GM21723 (cell line): ENCODE results near the gene TFG.
"Not testable (repeated sequence)": the region's sequence is repeated elsewhere in the genome, so short reads cannot be mapped to it uniquely, and the experiment has no call there.

ENCODE experiments used
- ATAC-seq: cut with Tn5 transposase; IDR thresholded peaks from one replicate; pipeline ENCODE4 v1.9.1; 2021; ENCODE audit warnings: mild to moderate bottlenecking, moderate library complexity; ENCODE audit not compliant: unreplicated experiment

Gene TFG

DNA sequence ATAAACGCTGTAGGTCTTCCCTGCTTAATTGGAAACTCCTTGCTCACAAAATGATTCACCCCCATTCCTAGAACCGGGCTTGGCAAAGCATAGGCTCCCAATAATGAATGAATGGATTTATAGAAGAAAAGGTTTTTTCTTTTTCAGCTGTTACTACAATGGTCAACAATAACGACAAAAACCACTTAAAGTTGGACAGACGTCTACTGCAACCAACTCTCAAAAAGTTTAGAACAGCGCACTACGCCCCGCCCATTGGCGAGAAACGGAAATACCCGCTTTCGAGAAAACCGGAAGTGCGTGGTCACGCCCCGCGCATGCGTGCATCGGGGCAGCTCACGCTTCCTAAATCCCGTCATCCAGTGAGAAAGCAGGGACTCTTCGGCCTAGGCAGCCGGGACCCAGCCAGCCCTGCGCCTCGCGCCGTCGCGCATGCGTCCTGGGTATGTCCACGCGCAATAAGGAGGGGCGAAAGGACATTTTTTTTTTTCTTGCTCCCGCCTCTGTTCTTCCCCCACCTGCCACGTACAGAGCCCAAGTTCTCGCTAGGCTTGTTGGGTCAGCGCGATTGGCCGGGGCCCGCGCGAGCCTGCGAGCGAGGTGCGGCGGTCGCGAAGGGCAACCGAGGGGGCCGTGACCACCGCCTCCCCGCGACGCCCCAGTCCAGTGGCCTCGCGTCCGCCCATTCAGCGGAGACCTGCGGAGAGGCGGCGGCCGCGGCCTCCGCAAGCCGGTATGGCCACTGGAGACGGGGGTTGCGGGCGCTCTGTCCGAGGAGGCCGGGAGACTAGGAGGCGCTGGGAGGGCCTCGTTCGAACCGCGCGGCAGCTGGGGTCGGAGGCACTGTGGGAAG is at the start of gene TFG:
TSS of gene TFG (plus strand) at position 506 of the 853 bp plus-strand sequence. CDS start 4,192 bp downstream, outside the sequence.
- peak; percentile 95 for ATAC-seq

- not testable (repeated sequence) for ATAC-seq
These were observed 48.0 kb upstream of the TFG start for GRCh38 chr3:100661294-100661693.

DNA sequence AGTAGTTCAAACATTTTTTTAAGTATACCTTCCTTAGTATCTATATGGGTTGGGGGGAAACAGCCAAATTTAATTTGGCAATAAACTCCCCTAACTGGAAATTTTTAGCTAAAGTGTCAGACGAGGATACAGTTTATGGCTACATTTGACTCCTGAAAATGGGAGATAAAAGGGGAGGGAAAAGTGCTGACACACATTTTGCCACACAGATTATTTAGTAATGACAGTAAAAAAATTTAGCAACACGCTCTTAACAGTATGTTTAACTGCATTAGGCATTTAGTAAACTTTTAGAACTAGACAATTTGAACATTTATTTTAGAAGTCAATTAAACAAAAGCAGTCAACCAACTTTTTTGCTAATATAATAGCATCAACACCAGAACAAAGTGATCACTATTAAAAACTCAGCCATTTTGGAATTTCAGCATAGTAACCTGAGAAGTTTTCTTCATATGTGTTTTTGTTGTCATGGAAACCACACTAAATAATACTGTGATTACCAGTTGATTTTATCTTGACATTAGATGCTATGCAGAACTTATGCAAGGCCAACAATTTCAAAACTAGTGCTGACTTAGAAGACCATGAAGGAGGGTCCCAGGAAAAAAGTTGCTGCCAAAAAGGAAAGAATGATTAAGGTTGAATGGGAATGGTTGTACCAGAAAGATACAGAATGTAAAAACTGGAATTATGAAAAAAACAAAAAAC is 47.0 kb upstream of the TFG start:
- ATAC-seq = no peak

- no peak for ATAC-seq
These were observed 44.1 kb upstream of the TFG start for GRCh38 chr3:100665230-100665629.

GRCh38 chr3:100666699-100667098 is 42.6 kb upstream of the TFG start:
- ATAC-seq = not testable (repeated sequence)

GRCh38 chr3:100667316-100667715 is 42.0 kb upstream of the TFG start:
- not testable (repeated sequence) for ATAC-seq

DNA sequence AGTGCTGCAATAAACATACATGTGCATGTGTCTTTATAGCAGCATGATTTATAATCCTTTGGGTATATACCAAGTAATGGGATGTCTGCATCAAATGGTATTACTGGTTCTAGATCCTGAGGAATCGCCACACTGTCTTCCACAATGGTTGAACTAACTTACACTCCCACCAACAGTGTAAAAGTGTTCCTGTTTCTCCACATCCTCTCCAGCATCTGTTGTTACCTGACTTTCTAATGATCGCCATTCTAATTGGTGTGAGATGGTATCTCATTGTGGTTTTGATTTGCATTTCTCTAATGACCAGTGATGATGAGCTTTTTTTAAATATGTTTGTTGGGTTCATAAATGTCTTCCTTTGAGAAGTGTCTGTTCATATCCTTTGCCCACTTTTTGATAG is 38.3 kb upstream of the TFG start:
- ATAC-seq = not testable (repeated sequence)

DNA sequence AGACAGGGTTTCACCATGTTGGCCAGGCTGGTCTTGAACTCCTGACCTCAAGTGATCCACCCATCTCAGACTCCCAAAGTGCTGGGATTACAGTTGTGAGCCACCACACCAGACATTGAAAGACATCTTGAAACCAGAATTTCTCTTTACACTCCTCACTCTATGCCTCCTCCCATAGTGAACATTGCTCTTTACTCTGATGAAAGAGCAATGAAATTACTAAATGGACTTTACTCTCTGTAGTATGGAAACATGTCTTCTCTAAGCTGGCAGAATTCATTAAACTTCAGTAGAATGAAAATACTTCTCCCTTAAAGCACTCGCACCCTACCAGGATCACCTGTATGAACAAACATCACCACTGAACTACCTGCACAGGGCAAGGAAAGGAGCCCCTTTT is 27.8 kb upstream of the TFG start:
- no peak for ATAC-seq

DNA sequence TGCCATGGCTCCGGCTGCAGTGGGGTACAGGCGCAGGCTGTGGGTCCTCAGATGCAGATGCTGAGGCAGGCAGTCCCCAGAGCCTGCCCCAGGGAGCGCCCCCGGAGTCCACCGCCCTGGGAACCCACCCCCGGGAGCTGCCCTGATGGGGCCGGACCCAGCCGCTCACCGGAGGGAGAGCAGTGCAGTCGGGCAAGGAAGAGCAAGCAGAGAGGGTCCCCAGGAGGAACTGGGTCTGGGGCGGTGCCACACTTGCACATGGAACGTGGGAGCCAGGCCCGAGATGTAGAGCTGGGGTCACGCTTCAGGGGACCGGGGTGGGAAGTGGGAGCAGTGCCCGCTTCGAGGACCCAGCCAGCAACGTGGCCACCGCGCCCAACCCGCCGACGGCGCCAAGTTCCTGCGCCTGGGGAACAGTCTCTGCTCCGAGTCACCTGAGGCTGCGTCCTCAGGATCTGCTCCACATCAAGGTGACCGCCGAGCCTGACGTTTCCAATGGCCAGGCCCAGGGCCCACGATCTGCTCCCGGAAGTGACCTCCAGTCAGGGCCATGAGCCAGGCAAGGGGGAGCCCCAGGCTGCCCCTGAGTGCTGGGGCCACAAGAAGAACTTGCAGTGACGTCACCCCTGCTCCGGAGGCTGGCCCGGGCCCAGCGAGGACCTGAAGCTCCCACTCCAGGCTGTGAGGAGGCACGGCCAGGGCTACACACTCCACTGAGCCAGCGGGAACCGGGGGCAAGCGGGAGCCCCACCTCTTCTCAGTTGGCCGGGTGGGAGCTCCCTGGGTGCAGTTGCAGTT is 27.0 kb upstream of the TFG start:
- ATAC-seq = no peak

DNA sequence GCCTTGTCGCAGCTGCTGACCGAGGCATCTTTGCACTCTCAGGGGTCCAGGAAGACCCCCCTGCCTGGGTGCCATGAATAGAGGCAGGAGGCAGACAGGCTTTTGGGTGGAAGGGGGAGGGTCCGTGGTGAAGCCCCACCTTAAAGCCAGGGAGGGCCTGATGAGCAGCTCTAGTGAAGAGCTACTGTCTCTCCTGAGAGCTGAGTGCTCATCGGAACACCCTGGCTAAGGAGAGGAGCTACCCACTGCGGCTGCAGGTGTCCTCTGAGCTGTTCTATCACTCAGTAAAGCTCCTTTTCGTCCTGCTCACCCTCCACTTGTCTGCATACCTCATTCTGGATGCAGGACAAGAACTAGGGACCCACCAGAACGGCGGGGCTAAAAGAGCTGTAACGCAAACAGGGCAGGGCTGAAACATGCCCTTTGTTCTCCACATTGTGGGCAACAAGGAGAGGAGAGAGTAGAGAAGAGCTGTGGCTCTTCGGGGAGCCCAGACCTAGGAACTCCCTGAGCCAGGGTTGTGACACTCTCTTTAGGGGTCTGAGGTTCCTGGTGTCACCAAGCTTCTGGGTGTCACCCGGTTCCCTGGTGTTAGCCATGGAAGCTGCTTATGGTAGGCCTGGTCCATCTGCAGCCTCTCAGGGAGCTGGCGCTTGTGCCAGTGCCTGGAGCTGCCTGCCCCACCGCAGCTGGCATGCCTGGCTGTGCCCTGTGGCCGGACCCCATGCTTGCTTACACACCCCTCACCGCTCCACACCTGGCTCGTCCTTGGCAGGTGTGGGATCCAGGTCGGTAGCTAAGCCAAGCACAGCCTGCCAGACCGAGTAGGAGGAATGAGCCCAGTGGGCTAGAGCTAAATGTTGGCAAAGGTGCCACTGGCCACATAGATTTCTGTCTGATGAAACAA is 26.2 kb upstream of the TFG start:
- no peak for ATAC-seq

- ATAC-seq = no peak
These were observed 16.1 kb upstream of the TFG start for GRCh38 chr3:100693225-100693624.

DNA sequence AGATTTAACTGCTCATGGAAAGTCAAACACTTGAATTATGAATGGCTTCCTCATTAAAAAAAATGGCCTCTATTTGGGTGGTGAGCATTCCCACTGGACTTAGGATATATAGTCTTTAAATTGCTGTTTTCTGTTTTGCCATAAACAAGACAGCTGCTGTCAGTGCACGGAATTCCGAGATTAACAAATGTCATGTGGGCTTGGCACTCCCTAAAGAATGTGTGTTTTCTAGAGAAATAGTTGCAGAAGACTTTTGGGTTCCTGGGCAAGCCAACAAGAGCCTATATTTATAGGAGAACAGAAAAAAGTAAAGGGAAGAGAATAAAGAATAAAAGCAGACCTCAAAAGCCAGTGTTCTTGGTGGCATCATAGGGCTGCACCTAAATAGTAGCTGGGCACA is 13.6 kb upstream of the TFG start:
- ATAC-seq = no peak

DNA sequence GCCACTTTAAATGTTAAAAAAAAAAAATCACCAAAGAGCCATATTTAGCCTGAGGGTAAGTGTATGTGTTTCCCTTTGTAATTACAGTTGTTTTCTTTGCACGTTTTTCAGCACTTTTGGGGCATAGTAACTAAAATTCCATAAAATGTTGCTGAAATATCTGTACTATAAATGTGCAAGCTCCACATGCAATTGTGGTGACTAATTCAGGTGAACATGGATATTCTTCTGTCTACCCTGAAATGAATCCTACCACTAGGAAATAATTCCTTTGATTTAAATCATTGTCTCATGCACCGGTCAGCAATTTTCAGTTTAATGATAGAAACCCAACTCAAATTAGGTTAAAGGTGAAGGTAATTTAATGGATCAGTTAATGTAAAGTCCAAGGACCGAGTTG is 13.1 kb upstream of the TFG start:
- no peak for ATAC-seq

DNA sequence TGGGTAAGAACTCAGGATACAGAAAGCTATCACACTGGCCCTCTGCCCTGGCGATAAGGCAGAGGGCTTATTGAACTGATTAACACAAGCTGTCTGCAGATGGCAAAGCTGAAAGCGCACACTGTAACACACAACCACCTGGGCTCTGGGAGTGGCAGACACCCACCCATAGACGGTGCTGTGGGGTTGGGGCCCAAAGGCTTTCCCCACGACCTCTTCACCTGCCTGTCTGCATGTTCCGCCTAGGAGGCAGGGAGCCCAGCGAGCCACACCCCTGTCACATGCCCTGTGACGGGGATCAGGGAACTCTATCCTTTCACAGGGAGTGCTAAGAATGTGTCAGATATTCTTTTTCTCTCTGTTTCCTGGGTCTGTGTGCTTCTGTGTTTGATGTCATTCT is 12.1 kb upstream of the TFG start:
- ATAC-seq = no peak

GRCh38 chr3:100697723-100698285 is 11.5 kb upstream of the TFG start:
- no peak for ATAC-seq

DNA sequence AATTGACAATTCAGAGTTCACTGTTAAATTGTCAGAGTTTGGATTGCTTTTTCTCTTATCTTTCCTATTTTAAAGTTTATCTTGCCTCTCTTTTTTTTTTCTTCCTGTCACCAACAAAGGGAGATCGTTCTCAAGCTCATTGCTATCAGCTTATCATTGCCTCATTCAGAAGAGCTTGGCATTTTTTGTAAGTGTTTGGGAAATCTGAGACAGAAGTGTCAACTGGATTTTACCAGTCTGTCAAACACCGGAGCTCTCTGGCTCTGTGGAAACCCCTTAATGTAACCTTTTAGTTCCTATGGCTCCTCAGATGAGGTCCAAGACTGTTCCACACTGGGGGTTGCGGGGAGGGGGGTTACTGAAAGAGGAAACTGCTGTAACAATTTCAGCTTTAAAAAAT is 10.6 kb upstream of the TFG start:
- ATAC-seq = no peak

GRCh38 chr3:100700708-100701107 is 8.6 kb upstream of the TFG start:
- ATAC-seq = no peak

DNA sequence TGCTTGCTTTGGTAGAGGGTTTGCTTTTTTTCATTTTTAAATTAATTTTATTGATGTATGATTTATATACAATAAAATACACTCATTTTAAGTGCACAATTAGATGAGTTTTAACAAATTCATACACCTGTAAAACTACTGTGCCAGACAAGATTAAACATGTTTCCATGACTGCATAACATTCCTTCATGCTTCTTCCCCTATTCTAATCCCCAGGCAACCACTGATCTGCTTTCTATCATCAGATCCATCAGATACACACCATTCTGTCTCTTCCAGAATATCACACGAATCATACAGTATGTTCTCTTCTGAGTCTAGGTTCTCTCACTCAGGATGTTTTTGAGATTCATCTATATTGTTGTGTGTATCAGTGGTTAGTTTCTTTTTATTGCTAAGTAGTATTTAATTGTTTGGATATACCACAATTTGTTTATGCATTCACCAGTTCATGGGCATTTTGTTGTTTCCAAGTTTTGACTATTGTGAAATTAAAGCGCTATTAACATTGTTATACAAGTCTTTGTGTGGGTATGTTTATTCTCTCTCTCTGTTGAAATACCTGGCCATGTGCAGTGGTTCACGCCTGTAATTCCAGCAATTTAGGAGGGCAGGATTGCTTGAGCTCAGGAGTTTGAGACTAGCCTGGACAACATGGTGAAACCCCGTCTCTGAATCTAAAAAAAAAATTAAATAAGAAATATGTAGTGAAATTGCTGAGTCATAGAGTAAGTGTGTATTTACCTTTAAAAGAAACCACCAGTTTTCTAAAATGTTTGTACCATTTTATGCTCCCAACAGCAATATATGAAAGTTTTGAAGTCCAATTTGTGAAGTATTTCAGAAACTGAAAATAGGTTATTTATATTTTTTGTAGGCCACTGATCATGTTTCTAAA is 7.0 kb upstream of the TFG start:
- peak; percentile 48 for ATAC-seq

DNA sequence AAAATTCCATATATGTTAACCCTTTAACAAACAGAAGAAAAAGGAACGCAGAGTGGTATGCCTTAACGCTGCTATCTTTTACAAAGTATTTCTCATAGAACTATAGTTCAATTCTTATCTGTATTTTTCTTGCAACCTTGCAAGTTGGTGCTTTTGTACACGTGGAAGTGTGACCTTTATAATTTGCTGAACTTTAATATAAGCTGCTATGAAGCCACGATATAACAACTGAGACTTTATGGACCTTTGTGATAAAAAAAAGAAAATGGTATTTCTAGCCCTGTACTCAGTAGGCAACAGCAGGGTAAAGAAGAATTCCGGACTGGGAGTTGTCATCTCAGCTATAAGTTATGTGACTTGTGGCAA is 6.3 kb upstream of the TFG start:
- ATAC-seq = no peak
